Neural progenitor cell (in vitro differentiated cells): Measurements from ENCODE around the gene RGS18.

ENCODE experiments used
- CTCF ChIP-seq: fragments of 200-600 bp; sonication (generic); IDR thresholded peaks from 2 replicates; pipeline ENCODE4 v1.5.1; 2017; ENCODE audit warnings: antibody characterized with exemption, mild to moderate bottlenecking
- EZH2phosphoT487 ChIP-seq: fragments of 200-600 bp; sonication (generic); IDR thresholded peaks from 2 replicates; pipeline ENCODE4 v1.6.1; 2017; ENCODE audit warnings: antibody characterized with exemption

GRCh38 chr1:192153276-192153675 is 5.0 kb upstream of the RGS18 start:
- TF ChIP-seq EZH2phosphoT487 = no peak
- TF ChIP-seq CTCF = no peak
